HepG2 (cell line): ENCODE data around the gene FAM161A. TPM values are rescaled to one million over a fixed set of nuclear protein-coding genes. Genes with fewer than 3 reads are reported as not detected.
A peak's percentile ranks its signal among the peaks of the same experiment; 100 is the strongest.

Source experiments
- ARHGAP35 ChIP-seq: sonication (generic); formaldehyde crosslinking; IDR thresholded peaks from 2 replicates; pipeline ENCODE4 v1.9.0; 2022; ENCODE audit warnings: mild to moderate bottlenecking, inconsistent platforms, moderate library complexity, missing genetic modification reagents, borderline replicate concordance
- ARNT ChIP-seq: fragments of 450-650 bp; IDR thresholded peaks from 2 replicates; pipeline ENCODE4 v1.6.1; 2017
- CHCHD3 ChIP-seq: sonication (generic); formaldehyde crosslinking; IDR thresholded peaks from 2 replicates; pipeline ENCODE4 v1.8.0; 2022; ENCODE audit warnings: mild to moderate bottlenecking, missing genetic modification reagents, moderate library complexity
- DR1 ChIP-seq: sonication (generic); formaldehyde crosslinking; IDR thresholded peaks from 2 replicates; pipeline ENCODE4 v1.8.0; 2021; ENCODE audit warnings: mild to moderate bottlenecking, missing genetic modification reagents, inconsistent platforms
- GATAD2A ChIP-seq: IDR thresholded peaks from 2 replicates; pipeline ENCODE4 v1.6.1; 2016
- IRX3 ChIP-seq: sonication (generic); formaldehyde crosslinking; IDR thresholded peaks from 2 replicates; pipeline ENCODE4 v1.8.1; 2023; ENCODE audit warnings: mild to moderate bottlenecking, low read depth, missing genetic modification reagents, borderline replicate concordance
- KLF12 ChIP-seq: sonication (generic); formaldehyde crosslinking; IDR thresholded peaks from 2 replicates; pipeline ENCODE4 v1.4.0; 2020; ENCODE audit warnings: missing genetic modification reagents, borderline replicate concordance
- KLF16 ChIP-seq, 2 experiments: sonication (generic) in 1 of 2; formaldehyde crosslinking in 1 of 2; IDR thresholded peaks; 2 replicates each; pipeline versions ENCODE4 v1.6.1 to v1.8.0; 2016 to 2023; ENCODE audit warnings: missing genetic modification reagents in 2 of 2, missing compliant biosample characterization in 1 of 2
- MEF2D ChIP-seq: sonication (generic); formaldehyde crosslinking; IDR thresholded peaks from 2 replicates; pipeline ENCODE4 v1.5.1; 2020; ENCODE audit warnings: mild to moderate bottlenecking, missing genetic modification reagents
- POGZ ChIP-seq: sonication (generic); formaldehyde crosslinking; IDR thresholded peaks from 2 replicates; pipeline ENCODE4 v1.4.0; 2020; ENCODE audit warnings: mild to moderate bottlenecking, missing genetic modification reagents
- PRMT3 ChIP-seq: sonication (generic); formaldehyde crosslinking; IDR thresholded peaks from 2 replicates; pipeline ENCODE4 v1.8.1; 2022; ENCODE audit warnings: low read depth, mild to moderate bottlenecking, moderate library complexity, missing genetic modification reagents, borderline replicate concordance
- RFX1 ChIP-seq: fragments of 450-650 bp; IDR thresholded peaks from 2 replicates; pipeline ENCODE4 v1.6.1; 2017
- SIX4 ChIP-seq: sonication (generic); formaldehyde crosslinking; IDR thresholded peaks from 2 replicates; pipeline ENCODE4 v1.4.0; 2020; ENCODE audit warnings: missing genetic modification reagents
- SOX13 ChIP-seq, 3 experiments: fragments of 450-650 bp in 1 of 3; sonication (generic) in 1 of 3; formaldehyde crosslinking in 1 of 3; IDR thresholded peaks in 2 of 3; conservative IDR thresholded peaks in 1 of 3; 2 replicates each; pipeline versions ENCODE4 v1.5.0 to v1.6.1; 2016 to 2020; ENCODE audit warnings: antibody characterized with exemption in 1 of 3, mild to moderate bottlenecking in 1 of 3, missing compliant biosample characterization in 1 of 3, missing genetic modification reagents in 1 of 3, moderate library complexity in 1 of 3
- SOX6 ChIP-seq, 2 experiments: fragments of 450-650 bp in 1 of 2; sonication (generic) in 1 of 2; formaldehyde crosslinking in 1 of 2; IDR thresholded peaks; 2 replicates each; pipeline versions ENCODE4 v1.4.0 to v1.6.1; 2017 to 2020; ENCODE audit warnings: antibody characterized with exemption in 1 of 2, mild to moderate bottlenecking in 1 of 2, missing genetic modification reagents in 1 of 2
- TAF15 ChIP-seq: fragments of 200-400 bp; formaldehyde crosslinking; IDR thresholded peaks from one replicate; pipeline ENCODE4 v1.6.1; 2018; ENCODE audit warnings: mild to moderate bottlenecking, low read depth, low read length; ENCODE audit not compliant: poor library complexity, severe bottlenecking
- ZC3H4 ChIP-seq: sonication (generic); formaldehyde crosslinking; IDR thresholded peaks from 2 replicates; pipeline ENCODE4 v1.4.0; 2020; ENCODE audit warnings: missing genetic modification reagents, borderline replicate concordance
- ZKSCAN5 ChIP-seq: sonication (generic); formaldehyde crosslinking; IDR thresholded peaks from 2 replicates; pipeline ENCODE4 v1.5.1; 2020; ENCODE audit warnings: mild to moderate bottlenecking, missing genetic modification reagents
- ZNF549 ChIP-seq: sonication (generic); formaldehyde crosslinking; IDR thresholded peaks from 2 replicates; pipeline ENCODE4 v1.5.0; 2020; ENCODE audit warnings: missing genetic modification reagents
- ZNF567 ChIP-seq: sonication (generic); formaldehyde crosslinking; IDR thresholded peaks from 2 replicates; pipeline ENCODE4 v1.8.1; 2023; ENCODE audit warnings: mild to moderate bottlenecking, missing genetic modification reagents, borderline replicate concordance
- ZNF605 ChIP-seq: sonication (generic); formaldehyde crosslinking; IDR thresholded peaks from 2 replicates; pipeline ENCODE4 v1.8.0; 2022; ENCODE audit warnings: mild to moderate bottlenecking, missing genetic modification reagents
- ZNF775 ChIP-seq: sonication (generic); formaldehyde crosslinking; IDR thresholded peaks from 2 replicates; pipeline ENCODE4 v1.4.0; 2020; ENCODE audit warnings: missing genetic modification reagents, mild to moderate bottlenecking, moderate library complexity, borderline replicate concordance
- ZNF816 ChIP-seq: sonication (generic); formaldehyde crosslinking; IDR thresholded peaks from 2 replicates; pipeline ENCODE4 v1.8.0; 2022; ENCODE audit warnings: missing genetic modification reagents, mild to moderate bottlenecking, borderline replicate concordance
- polyA plus RNA-seq, 8 experiments: library from polyadenylated mRNA; depleted of rRNA in 3 of 8; stranded (reverse) in 7 of 8; unstranded in 1 of 8; fragments of >200 nt; fragmentation: Illumina TruSeq in 4 of 8; extraction: Trizol in 4 of 8; gene quantifications; 2 replicates each; pipeline versions ENCODE4 v1.2.1 to v1.2.3, GENCODE V29; 2011 to 2016; ENCODE audit warnings: low read depth in 4 of 8, missing spikeins in 1 of 8, mixed read lengths in 1 of 8; ENCODE audit not compliant: insufficient read depth in 1 of 8
- total RNA-seq, 5 experiments: library from RNA; depleted of rRNA; stranded (reverse); fragments of >200 nt; fragmentation: Illumina TruSeq; extraction: Trizol; gene quantifications; 2 replicates each; pipeline ENCODE4 v1.2.3, GENCODE V29; 2016; ENCODE audit warnings: low read depth in 1 of 5
- TF ChIP-seq, protein P1 (sequence below): fragments of 450-650 bp; IDR thresholded peaks from 2 replicates; pipeline ENCODE4 v1.6.1; 2017
- TF ChIP-seq, protein P2 (sequence below): sonication (generic); formaldehyde crosslinking; IDR thresholded peaks from 2 replicates; pipeline ENCODE4 v1.4.0; 2020; ENCODE audit warnings: missing genetic modification reagents, low read depth, mild to moderate bottlenecking, borderline replicate concordance
- TF ChIP-seq, protein P3 (sequence below): IDR thresholded peaks from 2 replicates; pipeline ENCODE4 v1.6.1; 2016; ENCODE audit warnings: mild to moderate bottlenecking, missing biosample characterization, missing genetic modification reagents
- TF ChIP-seq, protein P4 (sequence below): IDR thresholded peaks from 2 replicates; pipeline ENCODE4 v1.6.1; 2016

The FAM161A gene
- total and polyA plus RNA-seq, 2 of the 13 experiments (the other 11 are each of a cell fraction or from before 2014, with no cell fraction given), result 2.7 to 3.4 TPM

DNA sequence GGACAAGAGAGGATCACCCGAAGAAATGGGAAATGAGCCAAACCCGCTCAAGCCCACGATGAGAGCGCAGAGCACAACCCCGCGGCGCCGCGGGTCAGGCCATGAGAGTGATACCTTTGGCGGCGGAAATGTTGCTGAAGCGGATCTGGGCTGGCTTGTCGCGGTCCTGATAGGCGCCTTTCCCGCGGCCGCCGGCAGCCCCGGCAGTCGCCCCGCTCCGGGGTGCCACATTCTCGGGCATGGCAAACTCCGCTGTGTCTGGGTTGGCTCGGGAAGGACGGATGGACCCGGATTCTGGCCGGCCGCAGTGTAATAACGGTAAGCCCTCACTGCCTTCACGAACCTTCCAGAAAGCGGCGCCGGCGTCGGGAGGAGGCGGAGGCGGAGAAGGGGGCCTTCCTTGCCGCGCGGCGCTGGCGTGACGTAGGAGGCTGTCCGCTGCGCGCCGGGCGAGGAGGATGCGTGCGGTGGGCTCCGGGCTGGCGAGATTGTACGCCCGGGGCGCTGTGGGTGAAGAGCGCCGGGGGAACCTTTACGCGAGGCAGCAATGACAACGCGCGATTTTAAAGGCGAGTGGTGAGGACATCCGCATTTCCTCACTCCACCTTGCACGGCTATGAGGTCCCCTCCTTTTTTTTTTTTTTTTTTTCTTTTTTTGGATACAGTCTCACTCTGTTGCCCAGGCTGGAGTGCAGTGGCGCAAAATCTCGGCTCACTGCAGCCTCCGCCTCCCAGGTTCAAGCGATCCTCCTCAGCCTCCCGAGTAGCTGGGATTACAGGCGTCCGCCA lies 34.6 kb upstream of the FAM161A start, which contains the start of gene CCT4 (continued):
- TF ChIP-seq POGZ (CRISPR knock-in tag) (peak; percentile 97), CHCHD3 (CRISPR knock-in tag) (peak; percentile 12; the same call in 1 of the 2 replicates), GATAD2A (CRISPR knock-in tag) (peak; percentile 79), ZNF816 (CRISPR knock-in tag) (peak; percentile 68; the same call in 1 of the 2 replicates), ZNF775 (CRISPR knock-in tag) (peak; percentile 91; the same call in 1 of the 2 replicates), KLF12 (CRISPR knock-in tag) (peak; percentile 88), SOX13 (IDR thresholded peaks at IDR 0.05) (no peak; the same call in 1 of the 2 replicates), SOX13 (CRISPR knock-in tag; conservative IDR thresholded peaks at IDR 0.05 in 1 of 2, IDR thresholded peaks at IDR 0.05 in 1 of 2) (peak in 1 of 2 experiments; percentile 35; a peak in 1 of 4 replicates), ZNF605 (CRISPR knock-in tag) (peak; percentile 98), ZKSCAN5 (CRISPR knock-in tag) (0 out of 2 replicates have a peak, but pooled peaks have one; percentile 62), ZC3H4 (CRISPR knock-in tag) (no peak), ZNF567 (CRISPR knock-in tag) (no peak), SIX4 (CRISPR knock-in tag) (peak; percentile 78), ZNF549 (CRISPR knock-in tag) (0 out of 2 replicates have a peak, but pooled peaks have one; percentile 10), SOX6 (IDR thresholded peaks at IDR 0.05) (no peak), SOX6 (CRISPR knock-in tag; IDR thresholded peaks at IDR 0.05) (peak; percentile 84), ARHGAP35 (CRISPR knock-in tag) (peak; percentile 99), MEF2D (CRISPR knock-in tag) (peak; percentile 88; the same call in 1 of the 2 replicates), TAF15 (peak; percentile 88), PRMT3 (peak; percentile 92; the same call in 1 of the 2 replicates), IRX3 (CRISPR knock-in tag) (peak; percentile 77; the same call in 1 of the 2 replicates), DR1 (peak; percentile 99), KLF16 (CRISPR knock-in tag; IDR thresholded peaks at IDR 0.05) (peak in 1 of 2 experiments; percentile 98; a peak in 2 of 4 replicates), RFX1 (no peak), ARNT (no peak)
- TF ChIP-seq, protein P1, sequence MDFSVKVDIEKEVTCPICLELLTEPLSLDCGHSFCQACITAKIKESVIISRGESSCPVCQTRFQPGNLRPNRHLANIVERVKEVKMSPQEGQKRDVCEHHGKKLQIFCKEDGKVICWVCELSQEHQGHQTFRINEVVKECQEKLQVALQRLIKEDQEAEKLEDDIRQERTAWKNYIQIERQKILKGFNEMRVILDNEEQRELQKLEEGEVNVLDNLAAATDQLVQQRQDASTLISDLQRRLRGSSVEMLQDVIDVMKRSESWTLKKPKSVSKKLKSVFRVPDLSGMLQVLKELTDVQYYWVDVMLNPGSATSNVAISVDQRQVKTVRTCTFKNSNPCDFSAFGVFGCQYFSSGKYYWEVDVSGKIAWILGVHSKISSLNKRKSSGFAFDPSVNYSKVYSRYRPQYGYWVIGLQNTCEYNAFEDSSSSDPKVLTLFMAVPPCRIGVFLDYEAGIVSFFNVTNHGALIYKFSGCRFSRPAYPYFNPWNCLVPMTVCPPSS, result no peak
- TF ChIP-seq, protein P2, sequence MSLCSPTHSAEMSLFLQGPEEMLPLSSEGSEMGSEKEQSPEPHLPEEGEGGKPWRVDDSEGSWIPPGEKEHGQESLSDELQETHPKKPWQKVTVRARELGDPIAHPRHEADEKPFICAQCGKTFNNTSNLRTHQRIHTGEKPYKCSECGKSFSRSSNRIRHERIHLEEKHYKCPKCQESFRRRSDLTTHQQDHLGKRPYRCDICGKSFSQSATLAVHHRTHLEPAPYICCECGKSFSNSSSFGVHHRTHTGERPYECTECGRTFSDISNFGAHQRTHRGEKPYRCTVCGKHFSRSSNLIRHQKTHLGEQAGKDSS (CRISPR knock-in tag), result peak; percentile 99
- TF ChIP-seq, protein P3, sequence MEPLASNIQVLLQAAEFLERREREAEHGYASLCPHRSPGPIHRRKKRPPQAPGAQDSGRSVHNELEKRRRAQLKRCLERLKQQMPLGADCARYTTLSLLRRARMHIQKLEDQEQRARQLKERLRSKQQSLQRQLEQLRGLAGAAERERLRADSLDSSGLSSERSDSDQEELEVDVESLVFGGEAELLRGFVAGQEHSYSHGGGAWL, result peak; percentile 97
- TF ChIP-seq, protein P4, sequence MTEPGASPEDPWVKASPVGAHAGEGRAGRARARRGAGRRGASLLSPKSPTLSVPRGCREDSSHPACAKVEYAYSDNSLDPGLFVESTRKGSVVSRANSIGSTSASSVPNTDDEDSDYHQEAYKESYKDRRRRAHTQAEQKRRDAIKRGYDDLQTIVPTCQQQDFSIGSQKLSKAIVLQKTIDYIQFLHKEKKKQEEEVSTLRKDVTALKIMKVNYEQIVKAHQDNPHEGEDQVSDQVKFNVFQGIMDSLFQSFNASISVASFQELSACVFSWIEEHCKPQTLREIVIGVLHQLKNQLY, result peak; percentile 78
